ENCODE results near the gene DRAP1. TPM values are rescaled to one million over a fixed set of nuclear protein-coding genes. Genes with fewer than 3 reads are reported as not detected.

DRAP1 gene
- total RNA-seq, 1 experiment from 2014 or later: 66.2 TPM

GRCh38 chr11:65885231-65885630 is 34.0 kb upstream of the DRAP1 start:
- H3K9me2 ChIP-seq (replicated peaks; ENCODE audit: insufficient read depth, low read length): no peaks in the 10 kb centered on the region
- peaks cover 25% of the 10 kb centered on the region for H3K36me3 ChIP-seq (ENCODE audit: insufficient read depth, low read length)
- no peak overlapping the region for H3K27ac ChIP-seq (ENCODE audit: low read length)
- H2AFZ ChIP-seq (ENCODE audit: low read length): no peak overlapping the region
- H3K9me3 ChIP-seq (ENCODE audit: low read length): no peaks in the 10 kb centered on the region
- no peaks in the 10 kb centered on the region for H3K27me3 ChIP-seq (ENCODE audit: low read length)
- peaks cover 47% of the 10 kb centered on the region for H3K4me1 ChIP-seq (ENCODE audit: low read length)
- no peak overlapping the region; the same call in 1 of the 2 replicates for H3K9ac ChIP-seq (ENCODE audit: low read length)
- H3K4me3 ChIP-seq (ENCODE audit: low read length): no peak overlapping the region
- no peak overlapping the region for H3K4me2 ChIP-seq (ENCODE audit: low read depth, low read length, poor library complexity, severe bottlenecking)
- DNase-seq: peak; percentile 54
- H4K20me1 ChIP-seq (ENCODE audit: insufficient read depth, low read depth, low read length): no peaks in the 10 kb centered on the region; the same call in 1 of the 2 replicates
- H3K79me2 ChIP-seq (ENCODE audit: low read length): peaks cover 22% of the 10 kb centered on the region

- Histone ChIP-seq H3K79me2 (ENCODE audit: low read length) (peaks cover 24% of the 10 kb centered on the region), H3K27me3 (ENCODE audit: low read length) (no peaks in the 10 kb centered on the region), H3K4me1 (ENCODE audit: low read length) (peaks cover 48% of the 10 kb centered on the region), H2AFZ (ENCODE audit: low read length) (no peak overlapping the region), H3K27ac (ENCODE audit: low read length) (no peak overlapping the region), H3K4me2 (ENCODE audit: low read depth, low read length, poor library complexity, severe bottlenecking) (peak overlapping the region; percentile 100), H3K9me2 (replicated peaks; ENCODE audit: insufficient read depth, low read length) (no peaks in the 10 kb centered on the region), H3K9me3 (ENCODE audit: low read length) (no peaks in the 10 kb centered on the region), H3K4me3 (ENCODE audit: low read length) (no peak overlapping the region), H4K20me1 (ENCODE audit: insufficient read depth, low read depth, low read length) (no peaks in the 10 kb centered on the region; the same call in 1 of the 2 replicates), H3K36me3 (ENCODE audit: insufficient read depth, low read length) (peaks cover 25% of the 10 kb centered on the region), H3K9ac (ENCODE audit: low read length) (no peak overlapping the region; the same call in 1 of the 2 replicates)
- DNase-seq: no peak
Measured at GRCh38 chr11:65885808-65886536, 33.3 kb upstream of the DRAP1 start.

DNA sequence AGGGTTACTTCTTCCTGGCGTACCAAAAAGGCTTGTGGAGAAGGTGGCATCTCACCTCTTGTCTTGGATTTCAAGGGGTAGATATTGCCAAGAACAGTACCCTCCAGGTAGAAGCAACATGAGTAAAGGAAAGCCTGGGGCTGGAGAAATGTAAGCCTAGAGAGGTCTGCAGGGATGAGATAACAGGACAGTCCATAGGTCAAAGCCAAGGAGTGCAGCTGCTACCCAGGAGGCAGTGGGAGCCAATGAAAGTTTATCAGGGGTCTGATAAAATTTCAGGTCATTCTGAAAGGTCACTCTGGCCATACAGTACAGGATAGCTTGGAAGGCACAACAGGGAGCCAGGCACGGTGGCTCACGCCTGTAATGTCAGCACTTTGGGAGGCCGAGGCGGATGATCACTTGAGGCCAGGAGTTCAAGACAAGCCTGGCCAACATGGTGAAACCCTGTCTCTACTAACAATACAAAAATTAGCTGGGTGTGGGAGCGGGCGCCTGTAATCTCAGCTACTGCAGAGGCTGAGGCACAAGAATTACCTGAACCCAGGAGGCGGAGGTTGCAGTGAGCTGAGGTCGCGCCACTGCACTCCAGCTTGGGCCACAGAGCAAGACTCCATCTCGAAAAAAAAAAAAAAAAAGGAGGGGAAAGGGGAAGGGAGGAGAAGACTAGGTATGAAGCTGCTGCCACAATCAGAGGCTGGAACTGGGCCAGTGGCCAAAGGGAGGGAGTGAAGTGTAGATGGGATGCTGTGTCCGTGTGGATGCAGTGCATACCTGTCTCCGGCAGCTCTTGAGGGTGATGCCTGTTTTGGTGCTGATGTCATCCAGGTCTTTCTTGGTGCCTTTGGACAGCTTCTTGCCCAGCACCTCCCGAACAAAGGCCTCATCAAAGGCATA is 32.2 kb upstream of the DRAP1 start:
- Histone ChIP-seq H3K4me3 (ENCODE audit: low read length) (peak overlapping the region; percentile 95), H3K27me3 (ENCODE audit: low read length) (no peaks in the 10 kb centered on the region)

DNA sequence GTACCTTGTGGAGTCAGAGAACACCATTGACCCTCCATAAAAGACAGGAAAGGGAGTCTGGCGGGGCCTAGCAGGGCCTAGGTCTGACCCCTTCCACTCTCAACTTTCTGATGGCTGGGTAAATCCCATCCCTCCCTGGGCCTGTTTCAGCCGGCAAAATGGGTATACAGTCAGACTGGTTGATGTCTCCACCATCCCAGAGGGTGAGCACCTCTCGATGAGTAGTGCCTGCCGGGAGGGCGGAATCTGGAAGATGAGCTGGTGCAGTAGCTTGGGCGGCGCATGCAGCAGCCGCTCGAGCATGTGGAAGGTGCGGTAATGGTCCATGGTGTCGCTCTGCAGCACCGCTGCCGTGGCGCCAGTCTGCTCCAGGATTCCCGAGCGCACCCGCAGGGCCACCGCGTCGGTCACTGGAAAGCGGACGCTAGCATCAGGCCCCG is 31.5 kb upstream of the DRAP1 start:
- H2AFZ ChIP-seq (ENCODE audit: low read length): peak overlapping the region; percentile 89; the same call in 1 of the 2 replicates
- H4K20me1 ChIP-seq (ENCODE audit: insufficient read depth, low read depth, low read length): peaks cover 8% of the 10 kb centered on the region; the same call in 1 of the 2 replicates
- H3K27ac ChIP-seq (ENCODE audit: low read length): peak overlapping the region; percentile 30; the same call in 1 of the 2 replicates
- H3K79me2 ChIP-seq (ENCODE audit: low read length): peaks cover 35% of the 10 kb centered on the region
- H3K4me2 ChIP-seq (ENCODE audit: low read depth, low read length, poor library complexity, severe bottlenecking): peak overlapping the region; percentile 100
- H3K9me3 ChIP-seq (ENCODE audit: low read length): no peaks in the 10 kb centered on the region
- peaks cover 61% of the 10 kb centered on the region for H3K4me1 ChIP-seq (ENCODE audit: low read length)
- no peaks in the 10 kb centered on the region for H3K9me2 ChIP-seq (replicated peaks; ENCODE audit: insufficient read depth, low read length)
- peak; percentile 68 for DNase-seq
- peak overlapping the region; percentile 95 for H3K4me3 ChIP-seq (ENCODE audit: low read length)
- H3K9ac ChIP-seq (ENCODE audit: low read length): peak overlapping the region; percentile 94
- no peaks in the 10 kb centered on the region for H3K27me3 ChIP-seq (ENCODE audit: low read length)
- peaks cover 25% of the 10 kb centered on the region for H3K36me3 ChIP-seq (ENCODE audit: insufficient read depth, low read length)

More for the DNA sequence above, 32.2 kb upstream of the DRAP1 start:
- Histone ChIP-seq H2AFZ (ENCODE audit: low read length) (no peak overlapping the region), H3K9me3 (ENCODE audit: low read length) (no peaks in the 10 kb centered on the region), H3K36me3 (ENCODE audit: insufficient read depth, low read length) (peaks cover 25% of the 10 kb centered on the region), H3K9me2 (replicated peaks; ENCODE audit: insufficient read depth, low read length) (no peaks in the 10 kb centered on the region), H3K27ac (ENCODE audit: low read length) (peak overlapping the region; percentile 30; the same call in 1 of the 2 replicates), H3K79me2 (ENCODE audit: low read length) (peaks cover 35% of the 10 kb centered on the region), H3K4me1 (ENCODE audit: low read length) (peaks cover 54% of the 10 kb centered on the region), H3K4me2 (ENCODE audit: low read depth, low read length, poor library complexity, severe bottlenecking) (peak overlapping the region; percentile 100), H4K20me1 (ENCODE audit: insufficient read depth, low read depth, low read length) (peaks cover 5% of the 10 kb centered on the region; the same call in 1 of the 2 replicates), H3K9ac (ENCODE audit: low read length) (peak overlapping the region; percentile 94)
- DNase-seq: no peak

GRCh38 chr11:65888163-65888814 is 30.9 kb upstream of the DRAP1 start, which contains the start of gene FIBP:
FIBP (minus strand) TSS chr11:65888471; CDS start chr11:65888418, 53 bp downstream.
- H3K79me2 ChIP-seq (ENCODE audit: low read length): peaks cover 35% of the 10 kb centered on the region
- H3K27ac ChIP-seq (ENCODE audit: low read length): peak within 1 kb of the TSS; percentile 64
- peak within 1 kb of the TSS; percentile 100 for H3K4me2 ChIP-seq (ENCODE audit: low read depth, low read length, poor library complexity, severe bottlenecking)
- peaks cover 8% of the 10 kb centered on the region; the same call in 1 of the 2 replicates for H4K20me1 ChIP-seq (ENCODE audit: insufficient read depth, low read depth, low read length)
- H3K27me3 ChIP-seq (ENCODE audit: low read length): no peaks in the 10 kb centered on the region
- peak within 1 kb of the TSS; percentile 95 for H3K4me3 ChIP-seq (ENCODE audit: low read length)
- DNase-seq: peak; percentile 98
- peaks cover 21% of the 10 kb centered on the region for H3K36me3 ChIP-seq (ENCODE audit: insufficient read depth, low read length)
- peaks cover 66% of the 10 kb centered on the region for H3K4me1 ChIP-seq (ENCODE audit: low read length)
- no peaks in the 10 kb centered on the region for H3K9me3 ChIP-seq (ENCODE audit: low read length)
- no peaks in the 10 kb centered on the region for H3K9me2 ChIP-seq (replicated peaks; ENCODE audit: insufficient read depth, low read length)
- H2AFZ ChIP-seq (ENCODE audit: low read length): peak within 1 kb of the TSS; percentile 95
- peak within 1 kb of the TSS; percentile 94 for H3K9ac ChIP-seq (ENCODE audit: low read length)

- Histone ChIP-seq H3K79me2 (ENCODE audit: low read length) (peaks cover 35% of the 10 kb centered on the region), H3K9me2 (replicated peaks; ENCODE audit: insufficient read depth, low read length) (no peaks in the 10 kb centered on the region), H3K4me3 (ENCODE audit: low read length) (peak within 1 kb of the TSS; percentile 96), H3K4me1 (ENCODE audit: low read length) (peaks cover 66% of the 10 kb centered on the region), H3K9ac (ENCODE audit: low read length) (peak within 1 kb of the TSS; percentile 97), H3K4me2 (ENCODE audit: low read depth, low read length, poor library complexity, severe bottlenecking) (peak within 1 kb of the TSS; percentile 100), H3K27me3 (ENCODE audit: low read length) (no peaks in the 10 kb centered on the region), H3K27ac (ENCODE audit: low read length) (peak within 1 kb of the TSS; percentile 64), H3K9me3 (ENCODE audit: low read length) (no peaks in the 10 kb centered on the region), H3K36me3 (ENCODE audit: insufficient read depth, low read length) (peaks cover 8% of the 10 kb centered on the region; the same call in 1 of the 2 replicates), H2AFZ (ENCODE audit: low read length) (peak within 1 kb of the TSS; percentile 95; the same call in 1 of the 2 replicates), H4K20me1 (ENCODE audit: insufficient read depth, low read depth, low read length) (peaks cover 8% of the 10 kb centered on the region; the same call in 1 of the 2 replicates)
- peak; percentile 98 for DNase-seq
Measured at GRCh38 chr11:65890324-65891218, 28.7 kb upstream of the DRAP1 start, which contains the start of gene CCDC85B. CCDC85B (plus strand) TSS chr11:65890673; CDS start chr11:65890784, 111 bp downstream.
